Measurements from ENCODE around the gene EDC4. TPM values are rescaled to one million over a fixed set of nuclear protein-coding genes. Genes with fewer than 3 reads are reported as not detected.

The EDC4 gene
- total RNA-seq, 1 experiment from 2014 or later = 106 TPM

- Histone ChIP-seq H3K27ac (ENCODE audit: insufficient read length, low read depth, low read length) (no peak overlapping the region), H2BK120ac (ENCODE audit: low read depth, low read length, poor library complexity, severe bottlenecking) (no peak overlapping the region), H2AK5ac (ENCODE audit: insufficient read length, low read length) (no peak overlapping the region), H3K4ac (ENCODE audit: low read depth, low read length) (no peak overlapping the region), H2BK20ac (ENCODE audit: low read depth, low read length, poor library complexity, severe bottlenecking) (no peak overlapping the region), H3K23me2 (ENCODE audit: insufficient read length, low read depth, low read length, poor library complexity, severe bottlenecking) (peaks cover 8% of the 10 kb centered on the region), H3K9ac (ENCODE audit: extremely low read depth, insufficient read length, low read length) (no peak overlapping the region), H4K8ac (replicated peaks; ENCODE audit: insufficient read length, low read depth, low read length) (no peak overlapping the region), H3K56ac (ENCODE audit: insufficient read length, low read depth, low read length) (no peak overlapping the region), H2BK12ac (ENCODE audit: insufficient read length, low read depth, low read length) (no peak overlapping the region), H2AFZ (ENCODE audit: low read length) (no peak overlapping the region), H2BK5ac (ENCODE audit: insufficient read length, low read length) (no peak overlapping the region), H4K5ac (ENCODE audit: insufficient read length, low read depth, low read length) (no peak overlapping the region), H3K18ac (ENCODE audit: insufficient read length, low read depth, low read length) (no peak overlapping the region), H4K91ac (ENCODE audit: insufficient read length, low read depth, low read length) (no peak overlapping the region), H3K79me2 (ENCODE audit: insufficient read depth, low read length) (peaks cover 2% of the 10 kb centered on the region; the same call in 1 of the 2 replicates), H4K20me1 (ENCODE audit: control insufficient read depth, insufficient read depth, insufficient read length) (no peaks in the 10 kb centered on the region), H3K79me1 (ENCODE audit: insufficient read depth, low read depth, low read length, poor library complexity, severe bottlenecking) (no peaks in the 10 kb centered on the region), H3K23ac (ENCODE audit: insufficient read length, low read depth, low read length) (no peak overlapping the region), H3K27me3 (ENCODE audit: insufficient read depth, low read length) (no peaks in the 10 kb centered on the region), H3K4me2 (ENCODE audit: insufficient read depth, insufficient read length, low read length) (no peak overlapping the region), H3T11ph (ENCODE audit: low read length) (no peak overlapping the region), H3K9me3 (ENCODE audit: control insufficient read depth, low read depth, low read length) (no peaks in the 10 kb centered on the region), H3K14ac (ENCODE audit: insufficient read depth, low read length) (no peak overlapping the region), H3K4me1 (ENCODE audit: insufficient read depth, low read length) (no peaks in the 10 kb centered on the region; the same call in 1 of the 2 replicates), H2BK15ac (ENCODE audit: low read depth, low read length) (no peak overlapping the region)
- Mint-ChIP-seq H3K9me3 (no peaks in the 10 kb centered on the region), H3K36me3 (ENCODE audit: insufficient read depth in 1 of 3, low read depth in 3 of 3) (peaks cover 26 to 73% (median 64%) of the 10 kb centered on the region in 3 experiments), H3K27me3 (ENCODE audit: low read depth) (no peaks in the 10 kb centered on the region), H3K27ac (no peak overlapping the region), H3K4me1 (peaks cover 7 to 8% of the 10 kb centered on the region in 2 experiments), H3K4me3 (no peak overlapping the region)
- no peak for DNase-seq
- no peak for TF ChIP-seq CTCF (conservative IDR thresholded peaks at IDR 0.05)
- no CpG with 5 or more reads among the region's 6 CpGs for WGBS (ENCODE audit: extremely low coverage, insufficient read length, low lambda C conversion rate)
These were observed 5.4 kb downstream of the EDC4 start for GRCh38 chr16:67878232-67878631.

Data from H9 (cell line).